ENCODE results near the gene KANSL3.
"Not testable (repeated sequence)": the region's sequence is repeated elsewhere in the genome, so short reads cannot be mapped to it uniquely, and the experiment has no call there.

The KANSL3 gene

GRCh38 chr2:96638144-96639121 is at the start of gene KANSL3:
TSS of gene KANSL3 (minus strand) at chr2:96638312. CDS start at chr2:96637135, 1,177 bp downstream.
- peak; percentile 78 to 82 for DNase-seq (ENCODE audit: low read depth in 2 of 2)

GRCh38 chr2:96687266-96687665 is 49.2 kb upstream of the KANSL3 start:
- DNase-seq (ENCODE audit: low read depth in 2 of 2) = no peak

GRCh38 chr2:96685577-96686459 is 47.7 kb upstream of the KANSL3 start:
- DNase-seq (ENCODE audit: low read depth in 2 of 2) = no peak

- DNase-seq (ENCODE audit: low read depth in 2 of 2) = no peak
Measured at GRCh38 chr2:96684883-96685576, 46.9 kb upstream of the KANSL3 start.

DNA sequence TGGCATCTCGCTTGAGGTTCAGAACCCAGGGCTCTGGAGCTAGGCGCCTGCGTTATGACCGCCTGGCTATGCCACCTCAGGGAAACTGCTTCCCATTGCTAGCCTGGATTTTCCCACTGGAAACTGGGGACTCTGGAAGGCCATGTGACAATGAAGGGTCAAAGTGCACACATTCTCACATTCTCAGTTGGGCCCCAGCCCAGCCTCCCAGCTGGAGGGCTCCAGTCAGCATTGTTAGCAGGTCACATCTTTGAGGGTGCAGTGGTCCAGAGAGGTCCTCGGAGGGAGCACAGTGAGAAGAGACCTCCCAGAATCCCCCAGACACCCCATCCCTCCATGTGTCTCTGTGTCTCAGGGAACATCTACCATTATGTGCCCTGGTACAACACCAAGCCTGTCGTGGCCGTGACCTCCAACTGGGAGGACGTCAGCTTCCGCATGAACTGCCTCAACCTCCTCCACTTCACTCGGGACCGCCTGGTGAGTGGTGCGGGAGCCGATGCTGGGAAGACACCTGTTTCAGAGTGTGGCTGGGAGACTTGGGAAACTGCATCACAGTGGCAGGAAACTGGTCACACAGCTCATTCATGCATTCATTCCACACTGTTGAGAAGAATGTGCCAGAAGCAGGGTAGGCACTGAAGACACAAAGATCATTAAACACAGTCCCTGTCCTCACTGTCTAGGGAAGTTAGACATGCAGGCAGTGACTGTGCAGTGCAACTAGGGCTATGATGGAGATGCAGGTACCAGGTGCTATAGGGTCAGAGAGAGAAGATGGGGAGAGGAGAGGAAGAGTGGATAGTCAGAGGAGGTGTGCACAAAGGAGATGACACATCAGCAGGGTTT is 46.1 kb upstream of the KANSL3 start:
- DNase-seq (ENCODE audit: low read depth in 2 of 2) = no peak

DNA sequence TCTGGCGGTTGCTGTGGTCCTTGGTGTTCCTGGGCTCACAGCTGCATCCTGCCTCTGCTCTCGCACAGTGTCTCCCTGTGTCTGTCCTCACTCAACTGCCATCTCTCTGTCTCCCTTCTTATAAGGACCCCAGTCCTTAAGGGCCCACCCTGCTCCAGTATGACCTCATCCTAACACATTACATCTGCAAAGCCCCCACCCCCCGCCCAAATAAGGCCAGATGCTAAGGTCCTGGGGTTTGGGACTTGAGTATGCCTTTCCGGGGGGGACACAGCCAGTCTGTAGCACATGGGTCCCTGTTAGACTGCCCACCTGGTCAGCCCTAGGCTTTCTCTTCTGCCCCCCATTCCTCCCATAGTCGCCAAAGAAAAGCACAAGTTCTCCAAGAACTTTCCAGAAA is 45.2 kb upstream of the KANSL3 start:
- DNase-seq (ENCODE audit: low read depth in 2 of 2) = no peak

- no peak for DNase-seq (ENCODE audit: low read depth in 2 of 2)
Measured at GRCh38 chr2:96681540-96681939, 43.4 kb upstream of the KANSL3 start.

GRCh38 chr2:96680561-96681141 is 42.5 kb upstream of the KANSL3 start:
- no peak for DNase-seq (ENCODE audit: low read depth in 2 of 2)

GRCh38 chr2:96679848-96680247 is 41.7 kb upstream of the KANSL3 start:
- no peak for DNase-seq (ENCODE audit: low read depth in 2 of 2)

- no peak for DNase-seq (ENCODE audit: low read depth in 2 of 2)
Measured at GRCh38 chr2:96669539-96670215, 31.6 kb upstream of the KANSL3 start.

- no peak for DNase-seq (ENCODE audit: low read depth in 2 of 2)
Measured at GRCh38 chr2:96668771-96669170, 30.7 kb upstream of the KANSL3 start.

DNA sequence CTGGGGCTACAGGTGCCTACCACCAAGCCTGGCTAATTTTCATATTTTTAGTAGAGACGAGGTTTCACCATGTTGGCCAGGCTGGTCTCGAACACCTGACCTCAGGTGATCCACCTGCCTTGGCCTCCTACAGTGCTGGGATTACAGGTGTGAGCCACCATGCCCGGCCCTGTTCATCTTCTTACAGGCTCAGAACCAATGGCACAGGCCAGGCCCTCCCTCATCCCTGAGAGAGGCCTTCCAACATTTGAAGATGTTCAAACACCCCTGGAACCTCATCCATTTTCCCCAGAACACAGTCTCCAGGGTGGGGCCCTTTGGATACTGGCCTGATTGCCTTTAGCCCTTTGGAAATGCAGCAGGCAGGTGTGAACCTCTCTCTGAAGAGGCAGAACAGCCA is 27.6 kb upstream of the KANSL3 start:
- not testable (repeated sequence) for DNase-seq (ENCODE audit: low read depth in 2 of 2)

DNA sequence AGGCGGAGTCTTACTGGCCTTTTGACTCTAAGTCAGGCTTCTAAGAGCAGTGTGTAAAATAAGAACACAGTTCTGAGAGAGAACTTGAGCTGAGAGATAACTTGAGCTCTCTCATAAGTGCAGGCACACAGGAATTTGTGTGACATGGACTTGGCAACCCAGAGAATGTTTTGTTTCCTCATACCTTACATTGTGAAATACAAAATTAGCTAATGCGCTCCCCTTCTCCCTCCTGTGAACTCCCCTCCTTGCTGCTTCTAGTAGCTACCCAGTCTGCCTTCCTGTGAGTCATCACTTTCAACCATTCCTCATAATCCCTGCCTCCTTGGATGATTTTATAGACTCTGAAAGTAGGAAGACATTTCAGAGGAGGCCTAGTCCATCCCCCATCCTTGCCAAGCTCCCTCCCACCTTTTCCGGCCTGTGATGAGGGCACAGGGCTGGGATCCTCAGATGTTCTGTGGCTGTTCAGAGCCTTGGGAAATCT is 27.0 kb upstream of the KANSL3 start:
- no peak for DNase-seq (ENCODE audit: low read depth in 2 of 2)

- no peak for DNase-seq (ENCODE audit: low read depth in 2 of 2)
Measured at GRCh38 chr2:96664366-96664925, 26.3 kb upstream of the KANSL3 start.

- no peak for DNase-seq (ENCODE audit: low read depth in 2 of 2)
Measured at GRCh38 chr2:96663829-96664228, 25.7 kb upstream of the KANSL3 start.

DNA sequence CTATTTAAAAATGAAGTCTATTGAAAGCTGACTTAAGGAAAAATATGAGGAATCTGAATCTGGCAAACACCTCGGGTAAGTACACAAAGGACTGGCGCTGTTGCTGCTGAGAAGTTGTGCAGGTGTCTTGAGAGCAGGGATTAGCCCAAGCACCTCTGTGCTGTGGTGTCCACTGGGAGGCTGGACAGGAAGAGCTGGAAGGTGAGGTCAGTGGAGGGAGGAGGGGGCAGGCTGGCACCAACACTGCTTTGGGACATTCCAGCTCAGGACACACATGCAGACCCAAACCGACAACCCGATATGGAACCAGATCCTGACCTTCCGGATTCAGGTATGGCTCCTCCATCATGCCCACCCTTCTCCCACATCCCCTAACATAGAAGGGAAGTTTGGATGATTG is 25.1 kb upstream of the KANSL3 start:
- DNase-seq (ENCODE audit: low read depth in 2 of 2) = no peak

- no peak for DNase-seq (ENCODE audit: low read depth in 2 of 2)
Measured at GRCh38 chr2:96662360-96662759, 24.2 kb upstream of the KANSL3 start.

GRCh38 chr2:96661324-96661723 is 23.2 kb upstream of the KANSL3 start:
- no peak for DNase-seq (ENCODE audit: low read depth in 2 of 2)

DNA sequence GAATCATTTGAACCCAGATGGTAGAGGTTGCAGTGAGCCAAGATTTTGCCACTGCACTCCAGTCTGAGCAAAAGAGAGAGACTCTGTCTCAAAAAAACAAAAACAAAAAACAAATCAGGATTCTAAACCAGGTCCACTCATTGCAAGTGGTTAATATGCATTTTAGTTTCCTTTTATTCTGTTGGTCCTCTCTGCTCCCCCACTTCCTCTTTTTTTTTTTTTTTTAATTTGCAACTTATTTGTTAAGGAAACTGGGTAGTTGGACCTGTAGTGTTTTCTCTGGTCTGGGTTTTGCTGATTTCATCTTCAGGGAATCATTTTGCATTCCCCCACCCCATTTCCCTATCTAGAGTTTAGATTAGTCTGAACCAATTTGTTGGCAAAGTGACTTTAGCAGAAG is 18.4 kb upstream of the KANSL3 start:
- no peak for DNase-seq (ENCODE audit: low read depth in 2 of 2)

- DNase-seq (ENCODE audit: low read depth in 2 of 2) = no peak
Measured at GRCh38 chr2:96655526-96655925, 17.4 kb upstream of the KANSL3 start.
